ENCODE measurements around the gene CRYBB1. TPM values are rescaled to one million over a fixed set of nuclear protein-coding genes. Genes with fewer than 3 reads are reported as not detected.

CRYBB1 gene
- total RNA-seq, 4 donors from 2014 or later: 1.0 TPM; not detected in 3

DNA sequence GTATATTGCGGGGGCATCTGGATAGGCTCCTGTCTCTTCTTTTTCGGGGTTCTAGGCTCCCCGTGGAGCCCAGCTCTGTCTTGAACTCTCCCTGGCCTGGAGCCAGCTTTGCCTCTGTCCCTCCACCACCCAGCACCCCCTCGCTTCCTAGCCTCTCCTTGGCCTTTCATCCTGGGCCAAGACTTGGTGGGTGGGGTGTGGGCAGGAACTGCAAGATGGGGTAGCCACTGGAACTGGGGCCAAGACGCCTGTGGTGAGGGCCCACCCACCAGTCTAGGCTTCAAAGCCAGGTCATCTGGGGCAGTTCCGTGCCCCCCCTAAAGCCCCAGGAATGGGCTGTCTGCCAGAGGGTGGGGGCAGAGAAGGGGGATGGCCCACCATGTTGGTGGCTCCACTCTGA is 1.7 kb upstream of the CRYBB1 start:
- Histone ChIP-seq H3K27ac (no peak overlapping the region), H3K4me1 (peaks cover 0 to 4% of the 10 kb centered on the region in 2 donors), H3K27me3 (no peaks in the 10 kb centered on the region), H3K9me3 (no peaks in the 10 kb centered on the region), H3K36me3 (no peaks in the 10 kb centered on the region), H3K4me3 (replicated peaks in 1 of 3) (no peak overlapping the region)
- WGBS, 2 donors: 56 to 62% methylated on average over 5 to 6 of the region's 6 CpGs
- no peak for DNase-seq
- intact Hi-C loops (cut with DNase I): no loop called here
- TF ChIP-seq, protein P1, sequence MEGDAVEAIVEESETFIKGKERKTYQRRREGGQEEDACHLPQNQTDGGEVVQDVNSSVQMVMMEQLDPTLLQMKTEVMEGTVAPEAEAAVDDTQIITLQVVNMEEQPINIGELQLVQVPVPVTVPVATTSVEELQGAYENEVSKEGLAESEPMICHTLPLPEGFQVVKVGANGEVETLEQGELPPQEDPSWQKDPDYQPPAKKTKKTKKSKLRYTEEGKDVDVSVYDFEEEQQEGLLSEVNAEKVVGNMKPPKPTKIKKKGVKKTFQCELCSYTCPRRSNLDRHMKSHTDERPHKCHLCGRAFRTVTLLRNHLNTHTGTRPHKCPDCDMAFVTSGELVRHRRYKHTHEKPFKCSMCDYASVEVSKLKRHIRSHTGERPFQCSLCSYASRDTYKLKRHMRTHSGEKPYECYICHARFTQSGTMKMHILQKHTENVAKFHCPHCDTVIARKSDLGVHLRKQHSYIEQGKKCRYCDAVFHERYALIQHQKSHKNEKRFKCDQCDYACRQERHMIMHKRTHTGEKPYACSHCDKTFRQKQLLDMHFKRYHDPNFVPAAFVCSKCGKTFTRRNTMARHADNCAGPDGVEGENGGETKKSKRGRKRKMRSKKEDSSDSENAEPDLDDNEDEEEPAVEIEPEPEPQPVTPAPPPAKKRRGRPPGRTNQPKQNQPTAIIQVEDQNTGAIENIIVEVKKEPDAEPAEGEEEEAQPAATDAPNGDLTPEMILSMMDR (IDR thresholded peaks at IDR 0.05): no peak
- no peak for TF ChIP-seq POLR2A (IDR thresholded peaks at IDR 0.05)

DNA sequence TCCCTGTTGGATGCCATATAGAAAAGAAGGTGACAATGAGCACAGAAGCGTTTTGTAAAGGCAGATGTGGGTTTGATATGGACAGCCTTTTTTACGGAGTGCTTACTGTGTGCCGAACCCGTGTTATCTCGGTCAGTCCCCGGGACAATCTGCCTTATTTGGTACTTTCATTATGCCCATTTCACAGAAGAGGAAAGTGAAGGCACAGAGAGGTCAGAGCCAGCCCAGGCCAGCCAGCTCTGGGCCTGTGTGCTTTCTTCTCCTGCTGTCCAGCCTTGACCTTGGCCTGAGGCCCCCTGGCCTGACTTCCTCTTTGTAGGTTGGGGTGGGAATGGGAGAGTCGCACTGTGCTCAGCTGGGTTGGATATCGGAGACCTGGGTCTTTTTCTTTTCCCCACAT is 628 bp upstream of the CRYBB1 start:
- no peak overlapping the region for H3K27ac ChIP-seq
- intact Hi-C loops (cut with DNase I): no loop called here
- H3K27me3 ChIP-seq: no peaks in the 10 kb centered on the region
- DNase-seq: no peak
- no peaks in the 10 kb centered on the region for H3K36me3 ChIP-seq
- no peak overlapping the region for H3K4me3 ChIP-seq (replicated peaks in 1 of 3)
- H3K9me3 ChIP-seq: no peaks in the 10 kb centered on the region
- 87 to 91% methylated on average over 8 of the region's 8 CpGs for WGBS, 2 donors
- TF ChIP-seq, protein P1 (IDR thresholded peaks at IDR 0.05): no peak
- TF ChIP-seq POLR2A (IDR thresholded peaks at IDR 0.05): no peak
- H3K4me1 ChIP-seq: peaks cover 0 to 4% of the 10 kb centered on the region in 2 donors

DNA sequence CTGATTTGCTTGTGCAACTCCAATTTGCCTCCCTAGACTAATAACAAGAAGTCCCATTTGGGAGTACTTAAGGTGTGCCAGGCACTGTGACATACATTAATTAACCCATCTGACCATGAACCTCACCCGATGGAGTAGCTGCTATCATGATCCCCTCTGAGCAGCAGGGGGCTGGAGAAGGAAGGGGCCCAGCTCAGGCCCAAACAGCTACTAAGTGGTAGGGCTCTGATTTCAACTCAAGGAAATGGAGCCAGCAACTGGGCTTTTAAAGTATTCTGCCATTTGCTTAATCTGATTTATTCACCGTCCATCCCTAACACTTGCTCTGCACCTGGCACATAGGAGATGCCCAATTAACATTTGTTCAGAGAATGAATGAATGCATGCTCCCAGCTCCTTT is 1.2 kb downstream of the CRYBB1 start:
- peaks cover 3% of the 10 kb centered on the region for H3K27me3 ChIP-seq
- no peak overlapping the region for H3K4me3 ChIP-seq (replicated peaks in 1 of 3)
- H3K36me3 ChIP-seq: no peaks in the 10 kb centered on the region
- 61 to 75% methylated on average over 2 of the region's 2 CpGs for WGBS, 2 donors
- H3K9me3 ChIP-seq: no peaks in the 10 kb centered on the region
- TF ChIP-seq POLR2A (IDR thresholded peaks at IDR 0.05): no peak
- TF ChIP-seq, protein P1 (IDR thresholded peaks at IDR 0.05): no peak
- no peak for DNase-seq
- intact Hi-C loops (cut with DNase I): no loop called here
- H3K4me1 ChIP-seq: peaks cover 0 to 4% of the 10 kb centered on the region in 2 donors
- H3K27ac ChIP-seq: no peak overlapping the region

- TF ChIP-seq POLR2A (IDR thresholded peaks at IDR 0.05): no peak
- TF ChIP-seq, protein P1 (IDR thresholded peaks at IDR 0.05): no peak
- 78 to 83% methylated on average over 11 of the region's 11 CpGs for WGBS, 2 donors
- peaks cover 3% of the 10 kb centered on the region for H3K27me3 ChIP-seq
Measured at GRCh38 chr22:26615830-26616435, 1.9 kb downstream of the CRYBB1 start.

DNA sequence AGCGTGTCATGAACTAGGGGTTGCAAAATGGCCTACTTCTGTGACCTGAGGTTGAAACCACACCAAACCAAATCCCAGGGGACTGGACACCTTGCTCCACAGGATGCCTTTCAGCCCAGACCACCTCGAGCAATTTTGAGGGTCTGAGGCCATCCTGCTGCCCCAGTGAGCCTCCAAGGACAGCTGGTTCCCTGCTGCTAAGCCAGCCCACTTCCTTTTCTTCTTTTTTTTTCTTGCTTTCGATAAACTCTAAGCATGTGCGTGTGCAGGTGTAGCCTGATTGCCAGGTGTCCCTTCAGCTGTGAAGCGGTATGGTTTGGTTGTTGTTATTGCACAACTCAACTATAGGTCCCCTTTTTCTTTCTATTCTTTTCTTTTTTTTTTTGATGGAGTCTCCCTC is 2.7 kb downstream of the CRYBB1 start:
- WGBS, 2 donors: 44 to 45% methylated on average over 5 of the region's 5 CpGs
- DNase-seq: no peak
- peaks cover 3% of the 10 kb centered on the region for H3K27me3 ChIP-seq
- no peaks in the 10 kb centered on the region for H3K36me3 ChIP-seq
- TF ChIP-seq, protein P1 (IDR thresholded peaks at IDR 0.05): no peak
- TF ChIP-seq POLR2A (IDR thresholded peaks at IDR 0.05): no peak
- intact Hi-C loops (cut with DNase I): no loop called here
- H3K4me1 ChIP-seq: peaks cover 0 to 4% of the 10 kb centered on the region in 2 donors
- H3K4me3 ChIP-seq (replicated peaks in 1 of 3): no peak overlapping the region
- no peaks in the 10 kb centered on the region for H3K9me3 ChIP-seq
- no peak overlapping the region for H3K27ac ChIP-seq

More at GRCh38 chr22:26615830-26616435, 1.9 kb downstream of the CRYBB1 start:
- Histone ChIP-seq H3K36me3 (no peaks in the 10 kb centered on the region), H3K4me1 (peaks cover 0 to 4% of the 10 kb centered on the region in 2 donors), H3K27ac (no peak overlapping the region), H3K4me3 (replicated peaks in 1 of 3) (no peak overlapping the region), H3K9me3 (no peaks in the 10 kb centered on the region)
- intact Hi-C loops (cut with DNase I): no loop called here
- DNase-seq: no peak
